Breast epithelium (tissue), 3 donors: ENCODE data around the gene NODAL.

Source experiments
- POLR2A ChIP-seq: fragments of 450-650 bp; IDR thresholded peaks from one replicate; pipeline ENCODE4 v1.6.1; 2016; ENCODE audit warnings: antibody characterized with exemption, mild to moderate bottlenecking, moderate library complexity
- TF ChIP-seq, protein P1 (sequence below), 3 donors: fragments of 450-650 bp; IDR thresholded peaks; one replicate each; pipeline ENCODE4 v1.5.1; 2016 to 2017; ENCODE audit warnings: antibody characterized with exemption in 3 of 3, mild to moderate bottlenecking in 3 of 3, moderate library complexity in 3 of 3

- TF ChIP-seq, protein P1, sequence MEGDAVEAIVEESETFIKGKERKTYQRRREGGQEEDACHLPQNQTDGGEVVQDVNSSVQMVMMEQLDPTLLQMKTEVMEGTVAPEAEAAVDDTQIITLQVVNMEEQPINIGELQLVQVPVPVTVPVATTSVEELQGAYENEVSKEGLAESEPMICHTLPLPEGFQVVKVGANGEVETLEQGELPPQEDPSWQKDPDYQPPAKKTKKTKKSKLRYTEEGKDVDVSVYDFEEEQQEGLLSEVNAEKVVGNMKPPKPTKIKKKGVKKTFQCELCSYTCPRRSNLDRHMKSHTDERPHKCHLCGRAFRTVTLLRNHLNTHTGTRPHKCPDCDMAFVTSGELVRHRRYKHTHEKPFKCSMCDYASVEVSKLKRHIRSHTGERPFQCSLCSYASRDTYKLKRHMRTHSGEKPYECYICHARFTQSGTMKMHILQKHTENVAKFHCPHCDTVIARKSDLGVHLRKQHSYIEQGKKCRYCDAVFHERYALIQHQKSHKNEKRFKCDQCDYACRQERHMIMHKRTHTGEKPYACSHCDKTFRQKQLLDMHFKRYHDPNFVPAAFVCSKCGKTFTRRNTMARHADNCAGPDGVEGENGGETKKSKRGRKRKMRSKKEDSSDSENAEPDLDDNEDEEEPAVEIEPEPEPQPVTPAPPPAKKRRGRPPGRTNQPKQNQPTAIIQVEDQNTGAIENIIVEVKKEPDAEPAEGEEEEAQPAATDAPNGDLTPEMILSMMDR (IDR thresholded peaks at IDR 0.05): no peak
- no peak for TF ChIP-seq POLR2A
These were observed 16.4 kb upstream of the NODAL start for GRCh38 chr10:70457759-70458305.
